Measurements from ENCODE around the gene COG6.

- TF ChIP-seq ETV6 (CRISPR knock-in tag; conservative IDR thresholded peaks at IDR 0.05) (no peak), ZNF777 (CRISPR knock-in tag; IDR thresholded peaks at IDR 0.05) (no peak), JUN (CRISPR knock-in tag; IDR thresholded peaks at IDR 0.05) (no peak), ZNF143 (CRISPR knock-in tag; IDR thresholded peaks at IDR 0.05) (no peak), ZSCAN22 (CRISPR knock-in tag; IDR thresholded peaks at IDR 0.05) (no peak), PRDM15 (CRISPR knock-in tag; IDR thresholded peaks at IDR 0.05) (no peak), ZNF264 (CRISPR knock-in tag; IDR thresholded peaks at IDR 0.05) (no peak), ELK4 (CRISPR knock-in tag; IDR thresholded peaks at IDR 0.05; ENCODE audit: borderline replicate concordance) (no peak), SNAI1 (CRISPR knock-in tag; IDR thresholded peaks at IDR 0.05; ENCODE audit: borderline replicate concordance) (no peak), ZNF543 (CRISPR knock-in tag; IDR thresholded peaks at IDR 0.05) (no peak), ZNF784 (CRISPR knock-in tag; IDR thresholded peaks at IDR 0.05; ENCODE audit: borderline replicate concordance) (no peak), MYC (CRISPR knock-in tag; IDR thresholded peaks at IDR 0.05; ENCODE audit: borderline replicate concordance) (no peak)
Observed at GRCh38 chr13:39737047-39737446, 81.6 kb downstream of the COG6 start.

Data from HepG2 (cell line).